Brain microvascular endothelial cell (primary cell): Measurements from ENCODE around the gene ZNF638.

Source experiments
- DNase-seq: peaks from one replicate; pipeline ENCODE4 v3.0.0-alpha.2; 2020
- H3K27ac ChIP-seq: fragments of 250-450 bp; sonication (Bioruptor Pico); 2 replicates; pipeline ENCODE4 v1.5.1; 2020; ENCODE audit warnings: mild to moderate bottlenecking, moderate library complexity
- H3K27me3 ChIP-seq: fragments of 250-450 bp; sonication (Bioruptor Pico); replicated peaks from 2 replicates; pipeline ENCODE4 v1.5.1; 2020; ENCODE audit warnings: mild to moderate bottlenecking
- H3K36me3 ChIP-seq: fragments of 250-450 bp; sonication (Bioruptor Pico); replicated peaks from 2 replicates; pipeline ENCODE4 v1.5.1; 2020; ENCODE audit warnings: mild to moderate bottlenecking
- H3K4me3 ChIP-seq: 2 replicates; pipeline ENCODE4 v1.5.1; 2011; ENCODE audit warnings: low read depth, mild to moderate bottlenecking, control low read depth, low read length, moderate library complexity
- CTCF ChIP-seq: IDR thresholded peaks from 2 replicates; pipeline ENCODE4 v1.5.1; 2011; ENCODE audit warnings: low read depth, mild to moderate bottlenecking, moderate library complexity, low read length, control low read depth, inconsistent platforms; ENCODE audit errors: missing control alignments
- in situ Hi-C: cut with HindIII; loops from 2 replicates; pipeline ENCODE4 v1.10.0; 2017; ENCODE audit warnings: low sequenced_read_pairs, low pct_ligation_motif_present

The ZNF638 gene

GRCh38 chr2:71466301-71467179 lies 135.0 kb downstream of the ZNF638 start:
- Histone ChIP-seq H3K4me3 (peak overlapping the region; percentile 69), H3K27me3 (no peaks in the 10 kb centered on the region), H3K27ac (no peak overlapping the region), H3K36me3 (no peaks in the 10 kb centered on the region)
- no peak for TF ChIP-seq CTCF
- no peak for DNase-seq
- in situ Hi-C loops: no loop called here

GRCh38 chr2:71467180-71467815 lies 135.7 kb downstream of the ZNF638 start:
- Histone ChIP-seq H3K27ac (no peak overlapping the region), H3K36me3 (no peaks in the 10 kb centered on the region), H3K27me3 (no peaks in the 10 kb centered on the region), H3K4me3 (peak overlapping the region; percentile 69)
- no peak for TF ChIP-seq CTCF
- no peak for DNase-seq
- in situ Hi-C loops: no loop called here

GRCh38 chr2:71468279-71469015 lies 136.9 kb downstream of the ZNF638 start:
- in situ Hi-C loops: no loop called here
- Histone ChIP-seq H3K4me3 (no peak overlapping the region), H3K36me3 (no peaks in the 10 kb centered on the region), H3K27ac (no peak overlapping the region), H3K27me3 (no peaks in the 10 kb centered on the region)
- TF ChIP-seq CTCF: no peak
- DNase-seq: no peak

- Histone ChIP-seq H3K36me3 (no peaks in the 10 kb centered on the region), H3K27me3 (no peaks in the 10 kb centered on the region), H3K4me3 (no peak overlapping the region), H3K27ac (no peak overlapping the region)
- no peak for DNase-seq
- in situ Hi-C loops: no loop called here
- TF ChIP-seq CTCF: no peak
Measured at GRCh38 chr2:71469403-71470398, 138.1 kb downstream of the ZNF638 start.

GRCh38 chr2:71471276-71471675 lies 139.7 kb downstream of the ZNF638 start:
- no peak for TF ChIP-seq CTCF
- Histone ChIP-seq H3K4me3 (no peak overlapping the region), H3K36me3 (no peaks in the 10 kb centered on the region), H3K27ac (peak overlapping the region; percentile 40), H3K27me3 (no peaks in the 10 kb centered on the region)
- in situ Hi-C loops: no loop called here
- DNase-seq: peak; percentile 90
